ENCODE measurements around the gene GRIN2D. TPM values are rescaled to one million over a fixed set of nuclear protein-coding genes. Genes with fewer than 3 reads are reported as not detected.
A peak's percentile ranks its signal among the peaks of the same experiment; 100 is the strongest.

The GRIN2D gene
- total RNA-seq, 6 experiments from 2014 or later = 0.09 to 0.29 (median 0.22) TPM

GRCh38 chr19:48400018-48400742 lies 6.7 kb downstream of the GRIN2D start:
- Histone ChIP-seq H3K4me3 (no peak overlapping the region), H3K27me3 (no peaks in the 10 kb centered on the region), H3K9me3 (no peaks in the 10 kb centered on the region), H3K36me3 (no peaks in the 10 kb centered on the region), H3K4me1 (no peaks in the 10 kb centered on the region), H3K27ac (no peak overlapping the region)
- peak; percentile 37 to 51 (median 48) for ATAC-seq
- TF ChIP-seq POLR2A (IDR thresholded peaks at IDR 0.05) (no peak), CTCF (IDR thresholded peaks at IDR 0.05) (no peak)
- intact Hi-C loops (cut with DNase I) = no loop called here
- 39% methylated on average over 6 of the region's 14 CpGs for WGBS (ENCODE audit: insufficient coverage, low coverage, low lambda C conversion rate, missing lambda C conversion rate)
- DNase-seq = no peak

GRCh38 chr19:48401287-48401686 lies 7.8 kb downstream of the GRIN2D start:
- WGBS (ENCODE audit: insufficient coverage, low coverage, low lambda C conversion rate, missing lambda C conversion rate) = 68% methylated on average over 5 of the region's 5 CpGs
- no peaks in the 10 kb centered on the region for H3K9me3 ChIP-seq
- intact Hi-C loops (cut with DNase I) = no loop called here
- ATAC-seq (no peak), DNase-seq (no peak)
- H3K4me1 ChIP-seq = no peaks in the 10 kb centered on the region
- H3K27me3 ChIP-seq = no peaks in the 10 kb centered on the region
- no peak overlapping the region for H3K27ac ChIP-seq
- no peak overlapping the region for H3K4me3 ChIP-seq
- H3K36me3 ChIP-seq = no peaks in the 10 kb centered on the region
- TF ChIP-seq CTCF (IDR thresholded peaks at IDR 0.05) = no peak
- TF ChIP-seq POLR2A (IDR thresholded peaks at IDR 0.05) = no peak

- TF ChIP-seq CTCF (IDR thresholded peaks at IDR 0.05) (no peak), POLR2A (IDR thresholded peaks at IDR 0.05) (no peak)
- peak; percentile 57 to 80 (median 72) for ATAC-seq
Measured at GRCh38 chr19:48403606-48404005, 10.1 kb downstream of the GRIN2D start.

GRCh38 chr19:48405010-48405659 lies 11.7 kb downstream of the GRIN2D start:
- Histone ChIP-seq H3K4me1 (no peaks in the 10 kb centered on the region), H3K4me3 (no peak overlapping the region), H3K27ac (no peak overlapping the region), H3K27me3 (no peaks in the 10 kb centered on the region), H3K9me3 (no peaks in the 10 kb centered on the region), H3K36me3 (no peaks in the 10 kb centered on the region)
- ATAC-seq (peak in 1 of 4 donors; percentile 9), DNase-seq (no peak)
- 90% methylated on average over 8 of the region's 27 CpGs for WGBS (ENCODE audit: insufficient coverage, low coverage, low lambda C conversion rate, missing lambda C conversion rate)
- TF ChIP-seq POLR2A (IDR thresholded peaks at IDR 0.05) = no peak
- TF ChIP-seq CTCF (IDR thresholded peaks at IDR 0.05) = no peak
- intact Hi-C loops (cut with DNase I) = no loop called here

More at GRCh38 chr19:48403606-48404005, 10.1 kb downstream of the GRIN2D start:
- no peak for DNase-seq
- Histone ChIP-seq H3K9me3 (no peaks in the 10 kb centered on the region), H3K4me3 (no peak overlapping the region), H3K27me3 (no peaks in the 10 kb centered on the region), H3K4me1 (no peaks in the 10 kb centered on the region), H3K36me3 (no peaks in the 10 kb centered on the region), H3K27ac (no peak overlapping the region)
- intact Hi-C loops (cut with DNase I) = no loop called here
- 67% methylated on average over 1 of the region's 3 CpGs for WGBS (ENCODE audit: insufficient coverage, low coverage, low lambda C conversion rate, missing lambda C conversion rate)
